Endothelial cell of umbilical vein (primary cell): ENCODE measurements around the gene HLA-DPA1. TPM values are rescaled to one million over a fixed set of nuclear protein-coding genes. Genes with fewer than 3 reads are reported as not detected.

Experiments used
- BruUV-seq: library from RNA; stranded (reverse); fragments of 400-500 nt; replicated peaks from 2 replicates; lab custom pipeline; 2021; lab: Mats Ljungman, UMichigan
- CTCF ChIA-PET: fragments of 300-600, 350-600 bp; sonication (Branson Sonifier 250); formaldehyde crosslinking; loops from one replicate; lab custom pipeline; 2021; ENCODE audit warnings: antibody characterized with exemption, inconsistent platforms; lab: Charles Lee
- POLR2A ChIA-PET: fragments of 300-600, 350-600 bp; sonication (Branson Sonifier 250); formaldehyde crosslinking; loops from one replicate; lab custom pipeline; 2021; ENCODE audit warnings: antibody characterized with exemption, inconsistent platforms; lab: Charles Lee
- DNase-seq: peaks from one replicate; pipeline ENCODE4 v3.0.0-alpha.2; 2011; ENCODE audit warnings: low read depth, low spot score
- FAIRE-seq: peaks from 2 replicates; lab custom pipeline; 2011; peaks lifted over from hg19 to GRCh38; lab: Jason Lieb, UNC
- H2AFZ ChIP-seq: 2 replicates; pipeline ENCODE4 v1.6.0; 2012; ENCODE audit warnings: low read depth, low read length, control low read depth, inconsistent platforms
- H3K27ac ChIP-seq: 2 replicates; pipeline ENCODE4 v1.5.1; 2011; ENCODE audit warnings: low read depth, mild to moderate bottlenecking, control low read depth, low read length, moderate library complexity; ENCODE audit not compliant: insufficient read depth
- H3K27me3 ChIP-seq, 2 experiments: 2 replicates each; pipeline versions ENCODE4 v1.6.0 to v1.6.1; 2011; ENCODE audit warnings: low read length in 2 of 2, mixed read lengths in 1 of 2; ENCODE audit not compliant: control insufficient read depth in 2 of 2, insufficient read depth in 2 of 2
- H3K36me3 ChIP-seq, 2 experiments: 2 replicates in 1 of 2; 3 replicates in 1 of 2; pipeline ENCODE4 v1.5.1; 2011; ENCODE audit warnings: low read length in 2 of 2, mild to moderate bottlenecking in 1 of 2, moderate library complexity in 1 of 2; ENCODE audit not compliant: control insufficient read depth in 2 of 2, insufficient read depth in 2 of 2; ENCODE audit errors: extremely low read depth in 1 of 2
- H3K4me1 ChIP-seq: 3 replicates; pipeline ENCODE4 v1.5.1; 2011; ENCODE audit warnings: mild to moderate bottlenecking, low read length; ENCODE audit not compliant: control insufficient read depth, insufficient read depth; ENCODE audit errors: extremely low read depth
- H3K4me2 ChIP-seq: 2 replicates; pipeline ENCODE4 v1.6.1; 2011; ENCODE audit warnings: low read length, control low read depth, mixed read lengths; ENCODE audit not compliant: insufficient read depth
- H3K4me3 ChIP-seq, 3 experiments: fragments of 200-600 bp in 1 of 3; sonication (generic), shearing (Covaris generic) in 1 of 3; replicated peaks in 1 of 3; 2 replicates each; pipeline ENCODE4 v1.5.1; 2011 to 2016; ENCODE audit warnings: control low read depth in 3 of 3, low read length in 3 of 3, mild to moderate bottlenecking in 2 of 3, inconsistent platforms in 1 of 3, low read depth in 1 of 3, moderate library complexity in 1 of 3; ENCODE audit not compliant: insufficient read depth in 1 of 3
- H3K79me2 ChIP-seq: 2 replicates; pipeline ENCODE4 v1.6.0; 2012; ENCODE audit warnings: low read length, inconsistent platforms; ENCODE audit not compliant: control insufficient read depth, insufficient read depth
- H3K9ac ChIP-seq: replicated peaks from 2 replicates; pipeline ENCODE3; 2011; ENCODE audit warnings: low read length, control low read depth; ENCODE audit not compliant: insufficient read depth; ENCODE audit errors: extremely low read depth
- H3K9me1 ChIP-seq: replicated peaks from 3 replicates; pipeline ENCODE4 v1.6.0; 2011; ENCODE audit warnings: mild to moderate bottlenecking, low read length; ENCODE audit not compliant: control insufficient read depth, insufficient read depth; ENCODE audit errors: extremely low read depth
- H3K9me3 ChIP-seq: replicated peaks from 2 replicates; pipeline ENCODE4 v1.5.1; 2012; ENCODE audit warnings: low read length, inconsistent platforms; ENCODE audit not compliant: control insufficient read depth, insufficient read depth
- H4K20me1 ChIP-seq: replicated peaks from 2 replicates; pipeline ENCODE3; 2011; ENCODE audit warnings: mild to moderate bottlenecking, low read length; ENCODE audit not compliant: control insufficient read depth, insufficient read depth; ENCODE audit errors: extremely low read depth
- CTCF ChIP-seq, 2 donors: IDR thresholded peaks; 1 replicate in 1 of 2; 2 replicates in 1 of 2; pipeline ENCODE4 v1.5.1; 2011; ENCODE audit warnings: low read length in 2 of 2, mild to moderate bottlenecking in 2 of 2, moderate library complexity in 2 of 2, control low read depth in 1 of 2, inconsistent platforms in 1 of 2, low read depth in 1 of 2; ENCODE audit not compliant: insufficient read depth in 1 of 2; ENCODE audit errors: extremely low read depth in 1 of 2
- EZH2 ChIP-seq: IDR thresholded peaks from 2 replicates; pipeline ENCODE4 v1.6.1; 2012; ENCODE audit warnings: borderline replicate concordance, low read depth, mild to moderate bottlenecking, moderate library complexity, low read length, inconsistent platforms; ENCODE audit not compliant: severe bottlenecking
- FOS ChIP-seq: IDR thresholded peaks from 2 replicates; pipeline ENCODE4 v1.6.1; 2011; ENCODE audit warnings: mild to moderate bottlenecking, low read length, moderate library complexity, borderline replicate concordance; ENCODE audit not compliant: insufficient read depth
- GATA2 ChIP-seq: IDR thresholded peaks from 2 replicates; pipeline ENCODE4 v1.7.0; 2011; ENCODE audit warnings: low read depth, mild to moderate bottlenecking, moderate library complexity, mixed read lengths, low read length; ENCODE audit not compliant: insufficient read length, insufficient read depth
- JUN ChIP-seq: IDR thresholded peaks from 2 replicates; pipeline ENCODE4 v1.6.1; 2011; ENCODE audit warnings: borderline replicate concordance, low read depth; ENCODE audit not compliant: insufficient read length, insufficient read depth
- MYC ChIP-seq: IDR thresholded peaks from one replicate; pipeline ENCODE4 v1.6.1; 2011; ENCODE audit warnings: mild to moderate bottlenecking, low read depth, low read length
- POLR2A ChIP-seq: IDR thresholded peaks from 2 replicates; pipeline ENCODE4 v1.6.1; 2012; ENCODE audit warnings: low read depth, mild to moderate bottlenecking, control low read depth, low read length
- POLR2AphosphoS5 ChIP-seq: IDR thresholded peaks from 2 replicates; pipeline ENCODE4 v1.6.1; 2012; ENCODE audit warnings: low read depth, mild to moderate bottlenecking, control low read depth, low read length, moderate library complexity; ENCODE audit not compliant: insufficient read depth
- dilution Hi-C: fragments of 300-500 bp; cut with MboI; formaldehyde crosslinking; loops from one replicate; pipeline ENCODE4 v1.15.0; 2019; ENCODE audit warnings: low sequenced_read_pairs; ENCODE audit not compliant: extremely low pct_ligation_motif_present
- intact Hi-C: fragments of 100-400 bp; cut with micrococcal nuclease; formaldehyde crosslinking; loops from one replicate; pipeline ENCODE4 v1.10.0; 2022
- polyA plus RNA-seq, 4 experiments: library from polyadenylated mRNA; depleted of rRNA in 3 of 4; stranded (reverse) in 3 of 4; unstranded in 1 of 4; fragments of >200 nt; gene quantifications; 2 replicates each; pipeline versions ENCODE4 v1.2.1 to v1.2.3, GENCODE V29; 2011 to 2012; ENCODE audit warnings: missing spikeins in 1 of 4
- total RNA-seq: library from RNA; stranded (reverse); gene quantifications from 2 replicates; pipeline ENCODE4 v1.2.3, GENCODE V29; 2021
- TF ChIP-seq, protein P1 (sequence below): IDR thresholded peaks from 2 replicates; pipeline ENCODE4 v1.6.1; 2011; ENCODE audit not compliant: insufficient read depth, insufficient read length

Gene HLA-DPA1
- total and polyA plus RNA-seq, 2 donors (not counting 3 experiments of a cell fraction or from before 2014, with no cell fraction given): 23.2 TPM; not detected in 1

- H3K4me1 ChIP-seq: no peaks in the 10 kb centered on the region
- TF ChIP-seq FOS: no peak
- TF ChIP-seq JUN: no peak
- no peaks in the 10 kb centered on the region for H3K9me1 ChIP-seq
- H2AFZ ChIP-seq: no peak overlapping the region
- no peak overlapping the region for H3K9ac ChIP-seq
- dilution Hi-C loops (no loop called here), intact Hi-C loops (no loop called here)
- FAIRE-seq (no peak), DNase-seq (no peak)
- peaks cover 20 to 25% of the 10 kb centered on the region in 2 experiments for H3K27me3 ChIP-seq
- H3K4me2 ChIP-seq: no peak overlapping the region
- no TSS peak for BruUV-seq
- H4K20me1 ChIP-seq: no peaks in the 10 kb centered on the region
- no peaks in the 10 kb centered on the region for H3K79me2 ChIP-seq
- H3K36me3 ChIP-seq: no peaks in the 10 kb centered on the region
- H3K9me3 ChIP-seq: no peaks in the 10 kb centered on the region
- ChIA-PET CTCF (no interaction called here), POLR2A (no interaction called here)
- no peak overlapping the region for H3K27ac ChIP-seq
- no peak overlapping the region for H3K4me3 ChIP-seq
Observed at GRCh38 chr6:33093855-33094254, 20.4 kb upstream of the HLA-DPA1 start.

DNA sequence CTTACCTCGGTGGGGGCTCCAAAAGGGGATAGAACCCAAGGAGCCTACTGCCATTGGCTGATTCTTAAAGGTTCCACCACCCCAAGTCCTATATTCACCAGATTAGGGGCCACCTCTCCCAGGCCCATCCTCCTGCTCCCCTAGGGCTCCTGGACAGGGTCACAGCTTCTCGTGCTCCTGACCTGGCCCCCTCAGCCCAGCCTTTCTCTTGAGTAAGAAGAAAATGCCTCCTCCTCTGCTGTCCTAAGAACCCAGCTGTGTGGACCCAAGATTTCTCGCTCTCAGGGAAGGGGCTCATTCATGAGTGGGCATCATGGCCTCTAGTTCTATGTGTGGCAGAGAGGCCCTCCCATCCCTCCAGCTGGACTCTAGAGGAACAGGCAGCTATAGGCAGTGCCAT lies 18.9 kb upstream of the HLA-DPA1 start:
- no peak overlapping the region for H3K27ac ChIP-seq
- H3K9ac ChIP-seq: no peak overlapping the region
- dilution Hi-C loops: no loop called here
- no TSS peak for BruUV-seq
- H3K4me1 ChIP-seq: no peaks in the 10 kb centered on the region
- no peaks in the 10 kb centered on the region for H3K9me3 ChIP-seq
- no peak for DNase-seq
- intact Hi-C loops: loop anchor here (1.0 kb wide), 1 partner anchor 78 kb away; no protein-coding TSS in a partner anchor
- FAIRE-seq: no peak
- no peak overlapping the region for H2AFZ ChIP-seq
- no peak for TF ChIP-seq CTCF (IDR thresholded peaks at IDR 0.05; ENCODE audit: extremely low read depth in 1 of 2, insufficient read depth in 1 of 2, low read depth in 1 of 2, low read length in 2 of 2)
- TF ChIP-seq EZH2: no peak
- no peak for TF ChIP-seq FOS
- TF ChIP-seq MYC: no peak
- no peak for TF ChIP-seq POLR2A
- TF ChIP-seq POLR2AphosphoS5: no peak
- TF ChIP-seq, protein P1, sequence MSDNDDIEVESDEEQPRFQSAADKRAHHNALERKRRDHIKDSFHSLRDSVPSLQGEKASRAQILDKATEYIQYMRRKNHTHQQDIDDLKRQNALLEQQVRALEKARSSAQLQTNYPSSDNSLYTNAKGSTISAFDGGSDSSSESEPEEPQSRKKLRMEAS: no peak
- TF ChIP-seq JUN: no peak
- no peak for TF ChIP-seq GATA2
- no peaks in the 10 kb centered on the region for H3K9me1 ChIP-seq
- H3K4me3 ChIP-seq: no peak overlapping the region
- H3K36me3 ChIP-seq: no peaks in the 10 kb centered on the region
- H3K27me3 ChIP-seq: peaks cover 16 to 17% of the 10 kb centered on the region in 2 experiments
- H3K4me2 ChIP-seq: no peak overlapping the region
- CTCF ChIA-PET: no interaction called here
- no peaks in the 10 kb centered on the region for H3K79me2 ChIP-seq
- POLR2A ChIA-PET: no interaction called here
- H4K20me1 ChIP-seq: no peaks in the 10 kb centered on the region
